Fibroblast of lung (primary cell): Measurements from ENCODE around the gene PRC1. TPM values are rescaled to one million over a fixed set of nuclear protein-coding genes. Genes with fewer than 3 reads are reported as not detected.

Experiments used
- DNase-seq, 2 donors: peaks; one replicate each; pipeline versions ENCODE4 v3.0.0 to v3.0.0-alpha.2; 2010; ENCODE audit warnings: low read depth in 2 of 2
- H2AFZ ChIP-seq: 2 replicates; pipeline ENCODE4 v1.5.1; 2012; ENCODE audit warnings: low read length, control low read depth, inconsistent platforms
- H3K27ac ChIP-seq: 2 replicates; pipeline ENCODE4 v1.5.1; 2011; ENCODE audit warnings: low read length, control low read depth; ENCODE audit not compliant: insufficient read depth
- H3K27me3 ChIP-seq: 2 replicates; pipeline ENCODE4 v1.5.1; 2011; ENCODE audit warnings: mild to moderate bottlenecking, low read length; ENCODE audit not compliant: control insufficient read depth, insufficient read depth
- H3K36me3 ChIP-seq: 2 replicates; pipeline ENCODE4 v1.5.1; 2011; ENCODE audit warnings: low read length; ENCODE audit not compliant: control insufficient read depth, insufficient read depth
- H3K4me1 ChIP-seq: 2 replicates; pipeline ENCODE4 v1.5.1; 2011; ENCODE audit warnings: low read length; ENCODE audit not compliant: control insufficient read depth, insufficient read depth; ENCODE audit errors: extremely low read depth
- H3K4me2 ChIP-seq: 2 replicates; pipeline ENCODE4 v1.5.1; 2011; ENCODE audit warnings: low read length, control low read depth; ENCODE audit not compliant: insufficient read depth; ENCODE audit errors: extremely low read depth
- H3K4me3 ChIP-seq, 4 experiments: fragments of 200-600 bp in 1 of 4; sonication (generic) in 1 of 4; replicated peaks in 1 of 4; 2 replicates each; pipeline ENCODE4 v1.5.1; 2011 to 2016; ENCODE audit warnings: low read length in 4 of 4, low read depth in 3 of 4, mild to moderate bottlenecking in 3 of 4, control low read depth in 2 of 4, inconsistent platforms in 1 of 4, mixed read lengths in 1 of 4; ENCODE audit not compliant: insufficient read depth in 1 of 4; ENCODE audit errors: control extremely low read depth in 1 of 4
- H3K79me2 ChIP-seq: 2 replicates; pipeline ENCODE4 v1.5.1; 2012; ENCODE audit warnings: mild to moderate bottlenecking, low read length, inconsistent platforms; ENCODE audit not compliant: control insufficient read depth, insufficient read depth
- H3K9ac ChIP-seq: 2 replicates; pipeline ENCODE4 v1.5.1; 2011; ENCODE audit warnings: mild to moderate bottlenecking, low read length, control low read depth; ENCODE audit not compliant: insufficient read depth
- H3K9me3 ChIP-seq: 2 replicates; pipeline ENCODE4 v1.5.1; 2012; ENCODE audit warnings: low read depth, low read length; ENCODE audit not compliant: control insufficient read depth, insufficient read depth
- H4K20me1 ChIP-seq: 2 replicates; pipeline ENCODE4 v1.5.1; 2011; ENCODE audit warnings: low read length; ENCODE audit not compliant: control insufficient read depth, insufficient read depth; ENCODE audit errors: extremely low read depth
- CTCF ChIP-seq, 2 donors: IDR thresholded peaks in 1 of 2; conservative IDR thresholded peaks in 1 of 2; 1 replicate in 1 of 2; 2 replicates in 1 of 2; pipeline ENCODE4 v1.5.1; 2011 to 2012; ENCODE audit warnings: low read length in 2 of 2, control low read depth in 1 of 2, inconsistent platforms in 1 of 2, low read depth in 1 of 2, mild to moderate bottlenecking in 1 of 2
- EZH2 ChIP-seq: IDR thresholded peaks from 2 replicates; pipeline ENCODE4 v1.5.1; 2012; ENCODE audit warnings: low read length, control low read depth, mild to moderate bottlenecking; ENCODE audit errors: missing control alignments
- polyA plus RNA-seq, 2 donors: library from polyadenylated mRNA; depleted of rRNA in 1 of 2; stranded (reverse) in 1 of 2; unstranded in 1 of 2; fragments of >200 nt; gene quantifications; 2 replicates each; pipeline ENCODE4 v1.2.1, GENCODE V29; 2011 to 2012; ENCODE audit warnings: missing spikeins in 1 of 2
- total RNA-seq: library from RNA; depleted of rRNA; stranded (reverse); fragments of >200 nt; gene quantifications from 2 replicates; pipeline ENCODE4 v1.2.1, GENCODE V29; 2014

PRC1 gene
- total and polyA plus RNA-seq, 2 donors (not counting 1 experiment from before 2014, with no cell fraction given), result 57.8 to 60.5 TPM

- H3K4me2 ChIP-seq, result no peak overlapping the region
- no peak overlapping the region for H2AFZ ChIP-seq
- no peaks in the 10 kb centered on the region for H4K20me1 ChIP-seq
- H3K36me3 ChIP-seq, result peaks cover 18% of the 10 kb centered on the region
- no peaks in the 10 kb centered on the region for H3K27me3 ChIP-seq
- H3K9ac ChIP-seq, result no peak overlapping the region
- TF ChIP-seq EZH2 (no peak), CTCF (conservative IDR thresholded peaks at IDR 0.05 in 1 of 2, IDR thresholded peaks at IDR 0.05 in 1 of 2; ENCODE audit: low read depth in 1 of 2, low read length in 2 of 2) (no peak)
- H3K79me2 ChIP-seq, result no peaks in the 10 kb centered on the region
- no peak for DNase-seq
- H3K4me3 ChIP-seq, result no peak overlapping the region
- no peaks in the 10 kb centered on the region for H3K9me3 ChIP-seq
- no peak overlapping the region for H3K27ac ChIP-seq
- H3K4me1 ChIP-seq, result no peaks in the 10 kb centered on the region
Observed at GRCh38 chr15:90974216-90974615, 20.1 kb downstream of the PRC1 start.

- Histone ChIP-seq H3K4me1 (no peaks in the 10 kb centered on the region), H3K36me3 (peaks cover 17% of the 10 kb centered on the region), H3K4me2 (no peak overlapping the region), H3K27me3 (no peaks in the 10 kb centered on the region), H3K79me2 (no peaks in the 10 kb centered on the region), H3K27ac (no peak overlapping the region), H3K9ac (no peak overlapping the region), H4K20me1 (no peaks in the 10 kb centered on the region), H3K4me3 (no peak overlapping the region), H3K9me3 (no peaks in the 10 kb centered on the region), H2AFZ (no peak overlapping the region)
- TF ChIP-seq EZH2 (no peak), CTCF (conservative IDR thresholded peaks at IDR 0.05 in 1 of 2, IDR thresholded peaks at IDR 0.05 in 1 of 2; ENCODE audit: low read depth in 1 of 2, low read length in 2 of 2) (no peak)
- DNase-seq, result no peak
Observed at GRCh38 chr15:90972133-90972532, 22.2 kb downstream of the PRC1 start.

- H3K4me1 ChIP-seq, result no peaks in the 10 kb centered on the region
- no peak overlapping the region for H3K9ac ChIP-seq
- H4K20me1 ChIP-seq, result no peaks in the 10 kb centered on the region
- no peaks in the 10 kb centered on the region for H3K79me2 ChIP-seq
- H3K9me3 ChIP-seq, result no peaks in the 10 kb centered on the region
- H3K27ac ChIP-seq, result no peak overlapping the region
- no peaks in the 10 kb centered on the region for H3K27me3 ChIP-seq
- H3K4me3 ChIP-seq, result no peak overlapping the region
- DNase-seq, result no peak
- H3K36me3 ChIP-seq, result peaks cover 22% of the 10 kb centered on the region
- no peak overlapping the region for H2AFZ ChIP-seq
- H3K4me2 ChIP-seq, result no peak overlapping the region
- no peak for TF ChIP-seq EZH2
- no peak for TF ChIP-seq CTCF (conservative IDR thresholded peaks at IDR 0.05 in 1 of 2, IDR thresholded peaks at IDR 0.05 in 1 of 2; ENCODE audit: low read depth in 1 of 2, low read length in 2 of 2)
Observed at GRCh38 chr15:90970274-90970673, 24.1 kb downstream of the PRC1 start.
